Bladder microvascular endothelial cell (primary cell): ENCODE results near the gene ITM2B. TPM values are rescaled to one million over a fixed set of nuclear protein-coding genes. Genes with fewer than 3 reads are reported as not detected.

Source experiments
- total RNA-seq: library from RNA; depleted of rRNA; stranded (reverse); fragments of >200 nt; gene quantifications from 2 replicates; pipeline ENCODE4 v1.2.3, GENCODE V29; 2014

Gene ITM2B
- 119 and 257 TPM in 2 replicates for total RNA-seq

DNA sequence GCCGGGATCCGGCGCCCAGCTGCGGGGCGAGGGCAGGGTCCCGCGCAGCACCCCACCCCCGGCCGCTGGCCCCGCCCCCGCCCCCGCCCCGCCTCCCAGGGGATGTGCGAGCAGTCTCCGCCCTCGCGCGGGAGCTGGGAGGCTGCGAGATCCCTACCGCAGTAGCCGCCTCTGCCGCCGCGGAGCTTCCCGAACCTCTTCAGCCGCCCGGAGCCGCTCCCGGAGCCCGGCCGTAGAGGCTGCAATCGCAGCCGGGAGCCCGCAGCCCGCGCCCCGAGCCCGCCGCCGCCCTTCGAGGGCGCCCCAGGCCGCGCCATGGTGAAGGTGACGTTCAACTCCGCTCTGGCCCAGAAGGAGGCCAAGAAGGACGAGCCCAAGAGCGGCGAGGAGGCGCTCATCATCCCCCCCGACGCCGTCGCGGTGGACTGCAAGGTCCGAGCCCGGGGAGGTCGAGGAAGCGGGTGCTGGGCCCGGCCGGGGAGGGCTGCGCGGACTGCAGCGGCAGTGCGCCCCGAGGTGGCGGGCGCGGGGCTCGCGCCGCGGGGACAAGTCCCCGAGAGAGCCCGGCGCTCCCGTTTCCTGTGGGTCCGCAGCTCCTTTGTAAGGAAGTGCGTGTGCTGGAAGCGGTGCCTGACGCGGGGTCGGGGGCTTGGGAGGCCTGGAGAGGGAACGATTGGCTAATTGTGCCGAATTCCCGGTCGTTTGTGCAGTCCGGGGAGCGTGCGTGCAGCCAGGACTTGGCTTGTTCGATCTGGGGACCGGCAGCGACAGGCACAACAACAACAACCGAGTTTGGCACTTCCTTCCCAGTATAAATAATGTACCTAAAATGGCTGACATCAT, at the start of gene ITM2B:
Gene ITM2B, plus strand, starts transcription at position 161 of the 843 bp plus-strand sequence. Its CDS starts 155 bp downstream, at position 316.

DNA sequence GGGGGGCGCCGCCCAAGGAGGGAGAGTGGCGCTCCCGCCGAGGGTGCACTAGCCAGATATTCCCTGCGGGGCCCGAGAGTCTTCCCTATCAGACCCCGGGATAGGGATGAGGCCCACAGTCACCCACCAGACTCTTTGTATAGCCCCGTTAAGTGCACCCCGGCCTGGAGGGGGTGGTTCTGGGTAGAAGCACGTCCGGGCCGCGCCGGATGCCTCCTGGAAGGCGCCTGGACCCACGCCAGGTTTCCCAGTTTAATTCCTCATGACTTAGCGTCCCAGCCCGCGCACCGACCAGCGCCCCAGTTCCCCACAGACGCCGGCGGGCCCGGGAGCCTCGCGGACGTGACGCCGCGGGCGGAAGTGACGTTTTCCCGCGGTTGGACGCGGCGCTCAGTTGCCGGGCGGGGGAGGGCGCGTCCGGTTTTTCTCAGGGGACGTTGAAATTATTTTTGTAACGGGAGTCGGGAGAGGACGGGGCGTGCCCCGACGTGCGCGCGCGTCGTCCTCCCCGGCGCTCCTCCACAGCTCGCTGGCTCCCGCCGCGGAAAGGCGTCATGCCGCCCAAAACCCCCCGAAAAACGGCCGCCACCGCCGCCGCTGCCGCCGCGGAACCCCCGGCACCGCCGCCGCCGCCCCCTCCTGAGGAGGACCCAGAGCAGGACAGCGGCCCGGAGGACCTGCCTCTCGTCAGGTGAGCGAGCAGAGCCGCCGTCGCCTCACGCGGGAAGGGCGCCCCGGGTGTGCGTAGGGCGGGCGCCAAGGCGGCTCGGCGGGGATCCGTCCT, 70.5 kb downstream of the ITM2B start, which contains the start of gene RB1:
Gene RB1, plus strand, starts transcription at position 393 of the 784 bp plus-strand sequence. Its CDS starts 162 bp downstream, at position 555.

Other genes with a start within 250 kb of the ITM2B start
- gene SUCLA2, start 231.9 kb upstream of the ITM2B start, total RNA-seq, result 27.8 and 45.0 TPM in 2 replicates
- 15.1 and 16.2 TPM in 2 replicates for gene NUDT15, start 195.5 kb upstream of the ITM2B start, total RNA-seq
- gene MED4, start 138.1 kb upstream of the ITM2B start, total RNA-seq, result 19.8 and 35.6 TPM in 2 replicates
- gene RB1, start 70.5 kb downstream of the ITM2B start, total RNA-seq, result 24.8 and 55.5 TPM in 2 replicates
- 32.1 and 47.9 TPM in 2 replicates for gene LPAR6, start 179.9 kb downstream of the ITM2B start, total RNA-seq